Suprapubic skin (tissue), 3 donors: ENCODE measurements around the gene H2BW1.

ENCODE experiments used
- CTCF ChIP-seq, 2 donors: fragments of 200-600 bp in 1 of 2; fragments of 450-650 bp in 1 of 2; sonication (generic) in 1 of 2; IDR thresholded peaks; one replicate each; pipeline ENCODE4 v1.5.1; 2016 to 2019; ENCODE audit warnings: antibody characterized with exemption in 2 of 2, mild to moderate bottlenecking in 1 of 2, moderate library complexity in 1 of 2
- POLR2A ChIP-seq, 2 donors: fragments of 450-650 bp; IDR thresholded peaks; one replicate each; pipeline ENCODE4 v1.6.1; 2017; ENCODE audit warnings: antibody characterized with exemption in 2 of 2, mild to moderate bottlenecking in 2 of 2, moderate library complexity in 2 of 2

DNA sequence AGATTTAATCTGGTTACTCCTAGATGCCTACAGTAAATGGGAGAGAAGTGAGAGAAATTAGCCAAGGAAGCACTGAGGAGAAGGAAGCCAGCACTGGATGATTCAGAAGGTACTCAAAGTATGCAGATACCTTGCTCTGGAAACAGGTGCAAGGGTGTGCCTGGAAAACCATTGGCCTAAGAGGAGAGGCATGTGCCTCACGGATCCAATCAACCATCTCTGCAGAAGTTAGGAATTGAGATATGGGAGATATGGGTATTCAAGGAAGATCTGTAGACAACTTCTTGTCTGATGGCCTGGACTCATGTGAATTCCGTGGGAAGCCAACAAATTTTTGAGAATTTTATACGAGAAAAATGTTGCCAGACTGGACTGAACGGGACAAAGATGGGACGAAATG is 4.7 kb downstream of the H2BW1 start:
- TF ChIP-seq POLR2A (IDR thresholded peaks at IDR 0.05) (no peak), CTCF (IDR thresholded peaks at IDR 0.05) (no peak)
